Upper lobe of right lung (tissue), 1 donor: ENCODE measurements around the gene FAM168B. TPM values are rescaled to one million over a fixed set of nuclear protein-coding genes. Genes with fewer than 3 reads are reported as not detected.

ENCODE experiments used
- ATAC-seq: fragments of 200-7000 bp; cut with Tn5 transposase; one replicate; pipeline ENCODE4 v1.9.1; 2020; ENCODE audit warnings: mild to moderate bottlenecking, moderate library complexity
- DNase-seq: peaks from one replicate; pipeline ENCODE4 v3.0.0-alpha.2; 2020
- H3K27ac ChIP-seq: fragments of 200-600 bp; one replicate; pipeline ENCODE4 v1.8.0; 2022
- H3K27me3 ChIP-seq: fragments of 200-600 bp; one replicate; pipeline ENCODE4 v1.8.0; 2022; ENCODE audit warnings: mild to moderate bottlenecking
- H3K36me3 ChIP-seq: fragments of 200-600 bp; one replicate; pipeline ENCODE4 v1.8.0; 2022
- H3K4me1 ChIP-seq: fragments of 200-600 bp; one replicate; pipeline ENCODE4 v1.8.0; 2022
- H3K4me3 ChIP-seq: fragments of 200-600 bp; one replicate; pipeline ENCODE4 v1.8.0; 2022; ENCODE audit warnings: mild to moderate bottlenecking
- H3K9me3 ChIP-seq: fragments of 200-600 bp; one replicate; pipeline ENCODE4 v1.8.0; 2022
- CTCF ChIP-seq: fragments of 200-600 bp; IDR thresholded peaks from one replicate; pipeline ENCODE4 v1.8.0; 2022; ENCODE audit warnings: antibody characterized with exemption
- intact Hi-C: fragments of 100-400 bp; cut with DNase I; formaldehyde crosslinking; loops from one replicate; pipeline ENCODE4 v1.11.0; 2022
- total RNA-seq: library from RNA; stranded (reverse); fragmentation: NEBNext Ultra II Directional; extraction: Animal tissue kit (Norgen Biotek cat#: 25700); gene quantifications from one replicate; pipeline ENCODE4 v1.2.1, GENCODE V29; 2021
- donor health status: DM: no; HTN: yes; CAD: no; lungs with severe emphysema.

FAM168B gene
- total RNA-seq, 1 donor from 2014 or later: 77.8 TPM

- no peaks in the 10 kb centered on the region for H3K36me3 ChIP-seq
- H3K4me3 ChIP-seq: no peak overlapping the region
- no peak overlapping the region for H3K27ac ChIP-seq
- H3K9me3 ChIP-seq: no peaks in the 10 kb centered on the region
- no peak for TF ChIP-seq CTCF
- DNase-seq: no peak
- no peaks in the 10 kb centered on the region for H3K4me1 ChIP-seq
- ATAC-seq: peak; percentile 19
- H3K27me3 ChIP-seq: no peaks in the 10 kb centered on the region
- intact Hi-C loops: no loop called here
These were observed 88.6 kb downstream of the FAM168B start for GRCh38 chr2:131004446-131005209.

GRCh38 chr2:130998561-130998960 is 94.7 kb downstream of the FAM168B start:
- no peak for DNase-seq
- H3K27ac ChIP-seq: no peak overlapping the region
- H3K36me3 ChIP-seq: no peaks in the 10 kb centered on the region
- H3K27me3 ChIP-seq: no peaks in the 10 kb centered on the region
- H3K4me1 ChIP-seq: no peaks in the 10 kb centered on the region
- ATAC-seq: no peak
- no peak overlapping the region for H3K4me3 ChIP-seq
- no peak for TF ChIP-seq CTCF
- intact Hi-C loops: no loop called here
- H3K9me3 ChIP-seq: no peaks in the 10 kb centered on the region

Other genes with a start within 250 kb of the FAM168B start
- gene PLEKHB2, start 11.9 kb upstream of the FAM168B start, total RNA-seq: 73.9 TPM
- not detected for gene POTEE, start 116.1 kb upstream of the FAM168B start, total RNA-seq